Endothelial cell of umbilical vein (primary cell): ENCODE results near the gene PAN3. TPM values are rescaled to one million over a fixed set of nuclear protein-coding genes. Genes with fewer than 3 reads are reported as not detected.

Experiments
- BruUV-seq: library from RNA; stranded (reverse); fragments of 400-500 nt; replicated peaks from 2 replicates; lab custom pipeline; 2021; lab: Mats Ljungman, UMichigan
- CTCF ChIA-PET: fragments of 300-600, 350-600 bp; sonication (Branson Sonifier 250); formaldehyde crosslinking; loops from one replicate; lab custom pipeline; 2021; ENCODE audit warnings: antibody characterized with exemption, inconsistent platforms; lab: Charles Lee
- POLR2A ChIA-PET: fragments of 300-600, 350-600 bp; sonication (Branson Sonifier 250); formaldehyde crosslinking; loops from one replicate; lab custom pipeline; 2021; ENCODE audit warnings: antibody characterized with exemption, inconsistent platforms; lab: Charles Lee
- DNase-seq: peaks from one replicate; pipeline ENCODE4 v3.0.0-alpha.2; 2011; ENCODE audit warnings: low read depth, low spot score
- FAIRE-seq: peaks from 2 replicates; lab custom pipeline; 2011; peaks lifted over from hg19 to GRCh38; lab: Jason Lieb, UNC
- H2AFZ ChIP-seq: 2 replicates; pipeline ENCODE4 v1.6.0; 2012; ENCODE audit warnings: low read depth, low read length, control low read depth, inconsistent platforms
- H3K27ac ChIP-seq: 2 replicates; pipeline ENCODE4 v1.5.1; 2011; ENCODE audit warnings: low read depth, mild to moderate bottlenecking, control low read depth, low read length, moderate library complexity; ENCODE audit not compliant: insufficient read depth
- H3K27me3 ChIP-seq, 2 experiments: 2 replicates each; pipeline versions ENCODE4 v1.6.0 to v1.6.1; 2011; ENCODE audit warnings: low read length in 2 of 2, mixed read lengths in 1 of 2; ENCODE audit not compliant: control insufficient read depth in 2 of 2, insufficient read depth in 2 of 2
- H3K36me3 ChIP-seq, 2 experiments: 2 replicates in 1 of 2; 3 replicates in 1 of 2; pipeline ENCODE4 v1.5.1; 2011; ENCODE audit warnings: low read length in 2 of 2, mild to moderate bottlenecking in 1 of 2, moderate library complexity in 1 of 2; ENCODE audit not compliant: control insufficient read depth in 2 of 2, insufficient read depth in 2 of 2; ENCODE audit errors: extremely low read depth in 1 of 2
- H3K4me1 ChIP-seq: 3 replicates; pipeline ENCODE4 v1.5.1; 2011; ENCODE audit warnings: mild to moderate bottlenecking, low read length; ENCODE audit not compliant: control insufficient read depth, insufficient read depth; ENCODE audit errors: extremely low read depth
- H3K4me2 ChIP-seq: 2 replicates; pipeline ENCODE4 v1.6.1; 2011; ENCODE audit warnings: low read length, control low read depth, mixed read lengths; ENCODE audit not compliant: insufficient read depth
- H3K4me3 ChIP-seq, 3 experiments: fragments of 200-600 bp in 1 of 3; sonication (generic), shearing (Covaris generic) in 1 of 3; replicated peaks in 1 of 3; 2 replicates each; pipeline ENCODE4 v1.5.1; 2011 to 2016; ENCODE audit warnings: control low read depth in 3 of 3, low read length in 3 of 3, mild to moderate bottlenecking in 2 of 3, inconsistent platforms in 1 of 3, low read depth in 1 of 3, moderate library complexity in 1 of 3; ENCODE audit not compliant: insufficient read depth in 1 of 3
- H3K79me2 ChIP-seq: 2 replicates; pipeline ENCODE4 v1.6.0; 2012; ENCODE audit warnings: low read length, inconsistent platforms; ENCODE audit not compliant: control insufficient read depth, insufficient read depth
- H3K9ac ChIP-seq: replicated peaks from 2 replicates; pipeline ENCODE3; 2011; ENCODE audit warnings: low read length, control low read depth; ENCODE audit not compliant: insufficient read depth; ENCODE audit errors: extremely low read depth
- H3K9me1 ChIP-seq: replicated peaks from 3 replicates; pipeline ENCODE4 v1.6.0; 2011; ENCODE audit warnings: mild to moderate bottlenecking, low read length; ENCODE audit not compliant: control insufficient read depth, insufficient read depth; ENCODE audit errors: extremely low read depth
- H3K9me3 ChIP-seq: replicated peaks from 2 replicates; pipeline ENCODE4 v1.5.1; 2012; ENCODE audit warnings: low read length, inconsistent platforms; ENCODE audit not compliant: control insufficient read depth, insufficient read depth
- H4K20me1 ChIP-seq: replicated peaks from 2 replicates; pipeline ENCODE3; 2011; ENCODE audit warnings: mild to moderate bottlenecking, low read length; ENCODE audit not compliant: control insufficient read depth, insufficient read depth; ENCODE audit errors: extremely low read depth
- EZH2 ChIP-seq: IDR thresholded peaks from 2 replicates; pipeline ENCODE4 v1.6.1; 2012; ENCODE audit warnings: borderline replicate concordance, low read depth, mild to moderate bottlenecking, moderate library complexity, low read length, inconsistent platforms; ENCODE audit not compliant: severe bottlenecking
- FOS ChIP-seq: IDR thresholded peaks from 2 replicates; pipeline ENCODE4 v1.6.1; 2011; ENCODE audit warnings: mild to moderate bottlenecking, low read length, moderate library complexity, borderline replicate concordance; ENCODE audit not compliant: insufficient read depth
- GATA2 ChIP-seq: IDR thresholded peaks from 2 replicates; pipeline ENCODE4 v1.7.0; 2011; ENCODE audit warnings: low read depth, mild to moderate bottlenecking, moderate library complexity, mixed read lengths, low read length; ENCODE audit not compliant: insufficient read length, insufficient read depth
- JUN ChIP-seq: IDR thresholded peaks from 2 replicates; pipeline ENCODE4 v1.6.1; 2011; ENCODE audit warnings: borderline replicate concordance, low read depth; ENCODE audit not compliant: insufficient read length, insufficient read depth
- MAX ChIP-seq: IDR thresholded peaks from 2 replicates; pipeline ENCODE4 v1.6.1; 2011; ENCODE audit not compliant: insufficient read depth, insufficient read length
- MYC ChIP-seq: IDR thresholded peaks from one replicate; pipeline ENCODE4 v1.6.1; 2011; ENCODE audit warnings: mild to moderate bottlenecking, low read depth, low read length
- POLR2A ChIP-seq: IDR thresholded peaks from 2 replicates; pipeline ENCODE4 v1.6.1; 2012; ENCODE audit warnings: low read depth, mild to moderate bottlenecking, control low read depth, low read length
- POLR2AphosphoS5 ChIP-seq: IDR thresholded peaks from 2 replicates; pipeline ENCODE4 v1.6.1; 2012; ENCODE audit warnings: low read depth, mild to moderate bottlenecking, control low read depth, low read length, moderate library complexity; ENCODE audit not compliant: insufficient read depth
- dilution Hi-C: fragments of 300-500 bp; cut with MboI; formaldehyde crosslinking; loops from one replicate; pipeline ENCODE4 v1.15.0; 2019; ENCODE audit warnings: low sequenced_read_pairs; ENCODE audit not compliant: extremely low pct_ligation_motif_present
- intact Hi-C: fragments of 100-400 bp; cut with micrococcal nuclease; formaldehyde crosslinking; loops from one replicate; pipeline ENCODE4 v1.10.0; 2022
- polyA plus RNA-seq, 4 experiments: library from polyadenylated mRNA; depleted of rRNA in 3 of 4; stranded (reverse) in 3 of 4; unstranded in 1 of 4; fragments of >200 nt; gene quantifications; 2 replicates each; pipeline versions ENCODE4 v1.2.1 to v1.2.3, GENCODE V29; 2011 to 2012; ENCODE audit warnings: missing spikeins in 1 of 4
- total RNA-seq: library from RNA; stranded (reverse); gene quantifications from 2 replicates; pipeline ENCODE4 v1.2.3, GENCODE V29; 2021
- TF ChIP-seq, protein P1 (sequence below), 2 donors: IDR thresholded peaks; 1 replicate in 1 of 2; 2 replicates in 1 of 2; pipeline ENCODE4 v1.5.1; 2011; ENCODE audit warnings: low read length in 2 of 2, mild to moderate bottlenecking in 2 of 2, moderate library complexity in 2 of 2, control low read depth in 1 of 2, inconsistent platforms in 1 of 2, low read depth in 1 of 2; ENCODE audit not compliant: insufficient read depth in 1 of 2; ENCODE audit errors: extremely low read depth in 1 of 2

PAN3 gene
- total and polyA plus RNA-seq, 2 donors (not counting 3 experiments of a cell fraction or from before 2014, with no cell fraction given), result 8.5 to 31.9 TPM

- FAIRE-seq, result no peak
- intact Hi-C loops, result no loop called here
- Histone ChIP-seq H3K4me1 (peaks cover 10% of the 10 kb centered on the region), H2AFZ (no peak overlapping the region), H3K9me1 (no peaks in the 10 kb centered on the region), H3K27ac (no peak overlapping the region), H3K9ac (no peak overlapping the region), H3K36me3 (peaks cover 2 to 3% of the 10 kb centered on the region in 2 experiments), H3K79me2 (no peaks in the 10 kb centered on the region), H3K9me3 (no peaks in the 10 kb centered on the region), H3K27me3 (no peaks in the 10 kb centered on the region), H3K4me2 (no peak overlapping the region), H4K20me1 (peaks cover 6% of the 10 kb centered on the region), H3K4me3 (no peak overlapping the region)
- no TSS peak for BruUV-seq
- ChIA-PET POLR2A (no interaction called here), CTCF (no interaction called here)
- TF ChIP-seq JUN (no peak), MAX (no peak), POLR2AphosphoS5 (no peak), MYC (no peak), GATA2 (no peak), EZH2 (no peak), FOS (no peak), POLR2A (no peak)
- TF ChIP-seq, protein P1, sequence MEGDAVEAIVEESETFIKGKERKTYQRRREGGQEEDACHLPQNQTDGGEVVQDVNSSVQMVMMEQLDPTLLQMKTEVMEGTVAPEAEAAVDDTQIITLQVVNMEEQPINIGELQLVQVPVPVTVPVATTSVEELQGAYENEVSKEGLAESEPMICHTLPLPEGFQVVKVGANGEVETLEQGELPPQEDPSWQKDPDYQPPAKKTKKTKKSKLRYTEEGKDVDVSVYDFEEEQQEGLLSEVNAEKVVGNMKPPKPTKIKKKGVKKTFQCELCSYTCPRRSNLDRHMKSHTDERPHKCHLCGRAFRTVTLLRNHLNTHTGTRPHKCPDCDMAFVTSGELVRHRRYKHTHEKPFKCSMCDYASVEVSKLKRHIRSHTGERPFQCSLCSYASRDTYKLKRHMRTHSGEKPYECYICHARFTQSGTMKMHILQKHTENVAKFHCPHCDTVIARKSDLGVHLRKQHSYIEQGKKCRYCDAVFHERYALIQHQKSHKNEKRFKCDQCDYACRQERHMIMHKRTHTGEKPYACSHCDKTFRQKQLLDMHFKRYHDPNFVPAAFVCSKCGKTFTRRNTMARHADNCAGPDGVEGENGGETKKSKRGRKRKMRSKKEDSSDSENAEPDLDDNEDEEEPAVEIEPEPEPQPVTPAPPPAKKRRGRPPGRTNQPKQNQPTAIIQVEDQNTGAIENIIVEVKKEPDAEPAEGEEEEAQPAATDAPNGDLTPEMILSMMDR (IDR thresholded peaks at IDR 0.05; ENCODE audit: extremely low read depth in 1 of 2, insufficient read depth in 1 of 2, low read depth in 1 of 2, low read length in 2 of 2), result no peak
- no peak for DNase-seq
- dilution Hi-C loops, result no loop called here
Observed at GRCh38 chr13:28179974-28180373, 41.6 kb downstream of the PAN3 start.
